BJ (cell line): ENCODE measurements around the gene TXNDC16. TPM values are rescaled to one million over a fixed set of nuclear protein-coding genes. Genes with fewer than 3 reads are reported as not detected.

Source experiments
- CTCF ChIA-PET: fragments of 350-600 bp; formaldehyde crosslinking; extraction: SDS; loops from one replicate; lab custom pipeline; 2021; ENCODE audit warnings: antibody characterized with exemption, inconsistent platforms; lab: Yijun Ruan, JAX
- POLR2A ChIA-PET: fragments of 300-600 bp; sonication (Branson Sonifier 250); formaldehyde crosslinking; extraction: SDS; loops from one replicate; lab custom pipeline; 2021; ENCODE audit warnings: antibody characterized with exemption; lab: Charles Lee
- DNase-seq: peaks from one replicate; pipeline ENCODE4 v3.0.0-alpha.2; 2011; ENCODE audit warnings: low read depth
- H3K27me3 ChIP-seq: 2 replicates; pipeline ENCODE4 v1.6.0; 2011; ENCODE audit warnings: low read length; ENCODE audit not compliant: control insufficient read depth, insufficient read depth
- H3K36me3 ChIP-seq: 2 replicates; pipeline ENCODE4 v1.5.1; 2011; ENCODE audit warnings: low read length; ENCODE audit not compliant: control insufficient read depth, insufficient read depth
- H3K4me3 ChIP-seq: 2 replicates; pipeline ENCODE4 v1.5.1; 2011; ENCODE audit warnings: low read depth, mild to moderate bottlenecking, control low read depth, low read length
- CTCF ChIP-seq: IDR thresholded peaks from 2 replicates; pipeline ENCODE4 v1.5.1; 2011; ENCODE audit warnings: low read depth, mild to moderate bottlenecking, control low read depth, inconsistent platforms, low read length, moderate library complexity; ENCODE audit not compliant: insufficient read depth
- polyA plus RNA-seq: library from polyadenylated mRNA; depleted of rRNA; stranded (reverse); fragments of >200 nt; gene quantifications from 2 replicates; pipeline ENCODE4 v1.2.3, GENCODE V29; 2011

The TXNDC16 gene
- polyA plus RNA-seq, 1 experiment, result 1.1 TPM

- no peak for DNase-seq
- POLR2A ChIA-PET, result no interaction called here
- no peak for TF ChIP-seq CTCF
- CTCF ChIA-PET, result interaction anchor here (0.6 to 0.9 kb wide), 2 partner anchors 11 to 427 kb away, joined by 3 read pairs; no protein-coding TSS in a partner anchor
- Histone ChIP-seq H3K36me3 (no peaks in the 10 kb centered on the region), H3K27me3 (no peaks in the 10 kb centered on the region), H3K4me3 (no peak overlapping the region)
These were observed 6.6 kb downstream of the TXNDC16 start for GRCh38 chr14:52545584-52546317.

GRCh38 chr14:52538623-52539022 lies 13.7 kb downstream of the TXNDC16 start:
- TF ChIP-seq CTCF, result no peak

GRCh38 chr14:52536269-52536668 lies 16.0 kb downstream of the TXNDC16 start:
- no peaks in the 10 kb centered on the region for H3K27me3 ChIP-seq
- POLR2A ChIA-PET, result no interaction called here
- H3K36me3 ChIP-seq, result no peaks in the 10 kb centered on the region
- CTCF ChIA-PET, result interaction anchor here (0.7 to 1.3 kb wide), 2 partner anchors 16 to 811 kb away, joined by 3 to 4 read pairs; partner anchors contain the start of gene TXNDC16
- no peak overlapping the region for H3K4me3 ChIP-seq
- no peak for DNase-seq
- no peak for TF ChIP-seq CTCF

More at GRCh38 chr14:52538623-52539022, 13.7 kb downstream of the TXNDC16 start:
- CTCF ChIA-PET, result no interaction called here
- Histone ChIP-seq H3K4me3 (no peak overlapping the region), H3K36me3 (no peaks in the 10 kb centered on the region), H3K27me3 (no peaks in the 10 kb centered on the region)
- no peak for DNase-seq
- POLR2A ChIA-PET, result no interaction called here

GRCh38 chr14:52531481-52531880 lies 20.8 kb downstream of the TXNDC16 start:
- Histone ChIP-seq H3K4me3 (no peak overlapping the region), H3K36me3 (no peaks in the 10 kb centered on the region), H3K27me3 (no peaks in the 10 kb centered on the region)
- CTCF ChIA-PET, result interaction anchor here (0.7 kb wide), 1 partner anchor 43 kb away, joined by 3 read pairs; no protein-coding TSS in a partner anchor
- no peak for DNase-seq
- TF ChIP-seq CTCF, result no peak
- POLR2A ChIA-PET, result no interaction called here

- Histone ChIP-seq H3K27me3 (no peaks in the 10 kb centered on the region), H3K4me3 (no peak overlapping the region), H3K36me3 (no peaks in the 10 kb centered on the region)
- no peak for TF ChIP-seq CTCF
- ChIA-PET POLR2A (no interaction called here), CTCF (interaction anchor here (0.8 to 2.1 kb wide), 2 partner anchors 16 to 25 kb away, joined by 3 to 5 read pairs; partner anchors contain the start of genes GPR137C and TXNDC16)
- DNase-seq, result no peak
These were observed 25.3 kb downstream of the TXNDC16 start for GRCh38 chr14:52527052-52527451.
